Measurements from ENCODE around the gene NRXN3. TPM values are rescaled to one million over a fixed set of nuclear protein-coding genes. Genes with fewer than 3 reads are reported as not detected.

Gene NRXN3
- total and polyA plus RNA-seq, 2 of the 13 experiments (the other 11 are each of a cell fraction or from before 2014, with no cell fraction given), result 0.03 TPM; not detected in 1

DNA sequence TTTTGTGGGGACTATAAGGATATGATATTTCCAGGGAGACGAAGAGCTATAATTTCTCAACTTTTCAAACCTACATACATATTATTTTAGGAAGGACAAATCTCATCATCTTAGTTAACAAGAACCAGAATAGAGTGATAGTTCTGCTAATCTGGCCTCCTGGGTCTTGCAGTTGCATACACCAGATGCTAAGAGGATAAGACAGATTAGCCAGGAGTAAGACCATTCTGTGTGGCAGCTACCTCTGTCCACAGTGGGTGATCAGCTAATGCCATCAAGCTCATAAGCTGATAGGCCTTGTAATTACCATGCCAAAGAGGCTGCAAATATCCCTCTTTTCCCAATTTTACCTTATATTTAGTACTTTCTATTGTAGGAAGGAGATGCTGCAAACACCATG, 776.8 kb downstream of the NRXN3 start:
- Histone ChIP-seq H2AFZ (ENCODE audit: low read length) (no peak overlapping the region), H3K4me1 (ENCODE audit: insufficient read depth, low read length) (no peaks in the 10 kb centered on the region), H3K4me3 (replicated peaks in 1 of 3; ENCODE audit: insufficient read depth in 1 of 3, low read depth in 2 of 3, low read length in 3 of 3) (no peak overlapping the region), H3K27ac (ENCODE audit: extremely low read length, insufficient read depth, low read length) (no peak overlapping the region), H3K9me3 (ENCODE audit: low read length) (no peaks in the 10 kb centered on the region), H3K36me3 (replicated peaks in 1 of 2; ENCODE audit: control insufficient read depth in 1 of 2, insufficient read depth in 2 of 2, low read length in 2 of 2) (no peaks in the 10 kb centered on the region), H4K20me1 (ENCODE audit: insufficient read depth, low read length) (no peaks in the 10 kb centered on the region), H3K27me3 (ENCODE audit: control insufficient read depth in 1 of 2, insufficient read depth in 2 of 2, low read length in 2 of 2) (no peaks in the 10 kb centered on the region; a peak in 2 of 5 replicates), H3K79me2 (ENCODE audit: insufficient read depth, low read length) (no peaks in the 10 kb centered on the region), H3K9ac (ENCODE audit: insufficient read depth, low read depth, low read length) (no peak overlapping the region), H3K4me2 (ENCODE audit: low read depth, low read length) (no peak overlapping the region)
- in situ Hi-C loops (cut with HindIII; ENCODE audit: extremely low pct_ligation_motif_present, low pct_unique_long_range_greater_than_20kb), result no loop called here
- ChIA-PET POLR2A (no interaction called here), CTCF (ENCODE audit: low intra/inter-chr PET ratio, low total read pairs) (no interaction called here)
- no peak for ATAC-seq
- TF ChIP-seq ZBTB42 (CRISPR knock-in tag; IDR thresholded peaks at IDR 0.05) (no peak), ZNF343 (CRISPR knock-in tag; IDR thresholded peaks at IDR 0.05) (no peak), GLI4 (CRISPR knock-in tag; IDR thresholded peaks at IDR 0.05; ENCODE audit: borderline replicate concordance) (no peak), MLLT10 (CRISPR knock-in tag; IDR thresholded peaks at IDR 0.05) (no peak), ZFP90 (CRISPR knock-in tag; IDR thresholded peaks at IDR 0.05; ENCODE audit: borderline replicate concordance) (no peak), POLR2A (IDR thresholded peaks at IDR 0.05; ENCODE audit: insufficient read depth in 1 of 2, low read depth in 2 of 2, low read length in 2 of 2) (no peak), SOX13 (IDR thresholded peaks at IDR 0.05) (no peak), SOX13 (CRISPR knock-in tag; conservative IDR thresholded peaks at IDR 0.05 in 1 of 2, IDR thresholded peaks at IDR 0.05 in 1 of 2) (no peak), FOSL2 (CRISPR knock-in tag; IDR thresholded peaks at IDR 0.05) (no peak)
- TF ChIP-seq, protein P1, sequence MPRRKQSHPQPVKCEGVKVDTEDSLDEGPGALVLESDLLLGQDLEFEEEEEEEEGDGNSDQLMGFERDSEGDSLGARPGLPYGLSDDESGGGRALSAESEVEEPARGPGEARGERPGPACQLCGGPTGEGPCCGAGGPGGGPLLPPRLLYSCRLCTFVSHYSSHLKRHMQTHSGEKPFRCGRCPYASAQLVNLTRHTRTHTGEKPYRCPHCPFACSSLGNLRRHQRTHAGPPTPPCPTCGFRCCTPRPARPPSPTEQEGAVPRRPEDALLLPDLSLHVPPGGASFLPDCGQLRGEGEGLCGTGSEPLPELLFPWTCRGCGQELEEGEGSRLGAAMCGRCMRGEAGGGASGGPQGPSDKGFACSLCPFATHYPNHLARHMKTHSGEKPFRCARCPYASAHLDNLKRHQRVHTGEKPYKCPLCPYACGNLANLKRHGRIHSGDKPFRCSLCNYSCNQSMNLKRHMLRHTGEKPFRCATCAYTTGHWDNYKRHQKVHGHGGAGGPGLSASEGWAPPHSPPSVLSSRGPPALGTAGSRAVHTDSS (CRISPR knock-in tag; conservative IDR thresholded peaks at IDR 0.05), result no peak
- TF ChIP-seq, protein P2, sequence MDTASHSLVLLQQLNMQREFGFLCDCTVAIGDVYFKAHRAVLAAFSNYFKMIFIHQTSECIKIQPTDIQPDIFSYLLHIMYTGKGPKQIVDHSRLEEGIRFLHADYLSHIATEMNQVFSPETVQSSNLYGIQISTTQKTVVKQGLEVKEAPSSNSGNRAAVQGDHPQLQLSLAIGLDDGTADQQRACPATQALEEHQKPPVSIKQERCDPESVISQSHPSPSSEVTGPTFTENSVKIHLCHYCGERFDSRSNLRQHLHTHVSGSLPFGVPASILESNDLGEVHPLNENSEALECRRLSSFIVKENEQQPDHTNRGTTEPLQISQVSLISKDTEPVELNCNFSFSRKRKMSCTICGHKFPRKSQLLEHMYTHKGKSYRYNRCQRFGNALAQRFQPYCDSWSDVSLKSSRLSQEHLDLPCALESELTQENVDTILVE (CRISPR knock-in tag; IDR thresholded peaks at IDR 0.05), result no peak
- TF ChIP-seq, protein P3, sequence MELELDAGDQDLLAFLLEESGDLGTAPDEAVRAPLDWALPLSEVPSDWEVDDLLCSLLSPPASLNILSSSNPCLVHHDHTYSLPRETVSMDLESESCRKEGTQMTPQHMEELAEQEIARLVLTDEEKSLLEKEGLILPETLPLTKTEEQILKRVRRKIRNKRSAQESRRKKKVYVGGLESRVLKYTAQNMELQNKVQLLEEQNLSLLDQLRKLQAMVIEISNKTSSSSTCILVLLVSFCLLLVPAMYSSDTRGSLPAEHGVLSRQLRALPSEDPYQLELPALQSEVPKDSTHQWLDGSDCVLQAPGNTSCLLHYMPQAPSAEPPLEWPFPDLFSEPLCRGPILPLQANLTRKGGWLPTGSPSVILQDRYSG (CRISPR knock-in tag; IDR thresholded peaks at IDR 0.05), result no peak
- TF ChIP-seq, protein P4, sequence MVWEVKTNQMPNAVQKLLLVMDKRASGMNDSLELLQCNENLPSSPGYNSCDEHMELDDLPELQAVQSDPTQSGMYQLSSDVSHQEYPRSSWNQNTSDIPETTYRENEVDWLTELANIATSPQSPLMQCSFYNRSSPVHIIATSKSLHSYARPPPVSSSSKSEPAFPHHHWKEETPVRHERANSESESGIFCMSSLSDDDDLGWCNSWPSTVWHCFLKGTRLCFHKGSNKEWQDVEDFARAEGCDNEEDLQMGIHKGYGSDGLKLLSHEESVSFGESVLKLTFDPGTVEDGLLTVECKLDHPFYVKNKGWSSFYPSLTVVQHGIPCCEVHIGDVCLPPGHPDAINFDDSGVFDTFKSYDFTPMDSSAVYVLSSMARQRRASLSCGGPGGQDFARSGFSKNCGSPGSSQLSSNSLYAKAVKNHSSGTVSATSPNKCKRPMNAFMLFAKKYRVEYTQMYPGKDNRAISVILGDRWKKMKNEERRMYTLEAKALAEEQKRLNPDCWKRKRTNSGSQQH (CRISPR knock-in tag; IDR thresholded peaks at IDR 0.05; ENCODE audit: low read depth), result no peak
- TF ChIP-seq, protein P5, sequence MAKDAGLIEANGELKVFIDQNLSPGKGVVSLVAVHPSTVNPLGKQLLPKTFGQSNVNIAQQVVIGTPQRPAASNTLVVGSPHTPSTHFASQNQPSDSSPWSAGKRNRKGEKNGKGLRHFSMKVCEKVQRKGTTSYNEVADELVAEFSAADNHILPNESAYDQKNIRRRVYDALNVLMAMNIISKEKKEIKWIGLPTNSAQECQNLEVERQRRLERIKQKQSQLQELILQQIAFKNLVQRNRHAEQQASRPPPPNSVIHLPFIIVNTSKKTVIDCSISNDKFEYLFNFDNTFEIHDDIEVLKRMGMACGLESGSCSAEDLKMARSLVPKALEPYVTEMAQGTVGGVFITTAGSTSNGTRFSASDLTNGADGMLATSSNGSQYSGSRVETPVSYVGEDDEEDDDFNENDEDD (CRISPR knock-in tag; IDR thresholded peaks at IDR 0.05; ENCODE audit: borderline replicate concordance), result no peak
- 6% methylated on average over 1 of the region's 1 CpG for WGBS (ENCODE audit: low lambda C conversion rate)
- DNase-seq (ENCODE audit: low spot score), result no peak
- no TSS peak for BruUV-seq (replicated peaks)
- FAIRE-seq, result no peak
- intact Hi-C loops (cut with micrococcal nuclease; ENCODE audit: unreplicated experiment), result no loop called here

All from HepG2 (cell line).